ENCODE measurements around the gene CDK7.

- TF ChIP-seq CTCF (IDR thresholded peaks at IDR 0.05) (no peak), EZH2 (IDR thresholded peaks at IDR 0.05; ENCODE audit: borderline replicate concordance, insufficient read depth, low read depth, low read length, poor library complexity, severe bottlenecking) (no peak)
Measured at GRCh38 chr5:69189162-69190086, 45.3 kb upstream of the CDK7 start, which contains the start of gene CENPH.

All from B cell (primary cell).